H9 (cell line): Measurements from ENCODE around the gene USP46. TPM values are rescaled to one million over a fixed set of nuclear protein-coding genes. Genes with fewer than 3 reads are reported as not detected.
A peak's percentile ranks its signal among the peaks of the same experiment; 100 is the strongest.

ENCODE experiments used
- DNase-seq: peaks from one replicate; pipeline ENCODE4 v3.0.0-alpha.2; 2017
- H2AFZ ChIP-seq: one replicate; pipeline ENCODE4 v1.6.1; 2013; ENCODE audit warnings: mild to moderate bottlenecking, low read length, control low read depth, moderate library complexity
- H2AK5ac ChIP-seq: 2 replicates; pipeline ENCODE4 v1.6.1; 2013; ENCODE audit warnings: low read length, control low read depth, mixed read lengths; ENCODE audit not compliant: insufficient read length
- H2BK120ac ChIP-seq: one replicate; pipeline ENCODE4 v1.6.1; 2013; ENCODE audit warnings: low read depth, mild to moderate bottlenecking, low read length, control low read depth, inconsistent platforms; ENCODE audit not compliant: poor library complexity, severe bottlenecking
- H2BK12ac ChIP-seq: 2 replicates; pipeline ENCODE4 v1.6.1; 2013; ENCODE audit warnings: low read length, control low read depth, mixed read lengths, low read depth; ENCODE audit not compliant: insufficient read length
- H2BK15ac ChIP-seq: 2 replicates; pipeline ENCODE4 v1.6.1; 2013; ENCODE audit warnings: low read depth, low read length, control low read depth
- H2BK20ac ChIP-seq: one replicate; pipeline ENCODE4 v1.6.1; 2013; ENCODE audit warnings: low read depth, mild to moderate bottlenecking, low read length, control low read depth, inconsistent platforms; ENCODE audit not compliant: poor library complexity, severe bottlenecking
- H2BK5ac ChIP-seq: 2 replicates; pipeline ENCODE4 v1.6.1; 2013; ENCODE audit warnings: low read length, control low read depth, mixed read lengths; ENCODE audit not compliant: insufficient read length
- H3K14ac ChIP-seq: 2 replicates; pipeline ENCODE4 v1.6.1; 2013; ENCODE audit warnings: low read length, control low read depth; ENCODE audit not compliant: insufficient read depth
- H3K18ac ChIP-seq: 2 replicates; pipeline ENCODE4 v1.6.1; 2013; ENCODE audit warnings: low read depth, mild to moderate bottlenecking, mixed read lengths, low read length, control low read depth; ENCODE audit not compliant: insufficient read length
- H3K23ac ChIP-seq: 2 replicates; pipeline ENCODE4 v1.6.1; 2013; ENCODE audit warnings: low read length, control low read depth, mixed read lengths, low read depth; ENCODE audit not compliant: insufficient read length
- H3K23me2 ChIP-seq: 2 replicates; pipeline ENCODE4 v1.6.1; 2013; ENCODE audit warnings: low read depth, mild to moderate bottlenecking, mixed read lengths, low read length, control low read depth; ENCODE audit not compliant: insufficient read length, poor library complexity, severe bottlenecking
- H3K27ac ChIP-seq: 2 replicates; pipeline ENCODE4 v1.5.1; 2013; ENCODE audit warnings: low read length, control low read depth, mixed read lengths, low read depth; ENCODE audit not compliant: insufficient read length
- H3K27me3 ChIP-seq: 2 replicates; pipeline ENCODE4 v1.6.1; 2013; ENCODE audit warnings: low read length, control low read depth, inconsistent platforms; ENCODE audit not compliant: insufficient read depth
- H3K4ac ChIP-seq: 2 replicates; pipeline ENCODE4 v1.6.1; 2013; ENCODE audit warnings: low read depth, mild to moderate bottlenecking, control low read depth, inconsistent platforms, low read length, moderate library complexity
- H3K4me1 ChIP-seq: 2 replicates; pipeline ENCODE4 v1.6.1; 2013; ENCODE audit warnings: low read length, control low read depth, inconsistent platforms; ENCODE audit not compliant: insufficient read depth
- H3K4me2 ChIP-seq: 2 replicates; pipeline ENCODE4 v1.6.1; 2013; ENCODE audit warnings: low read length, control low read depth, mixed read lengths; ENCODE audit not compliant: insufficient read length, insufficient read depth
- H3K56ac ChIP-seq: 2 replicates; pipeline ENCODE4 v1.6.1; 2013; ENCODE audit warnings: low read depth, mild to moderate bottlenecking, mixed read lengths, low read length, control low read depth; ENCODE audit not compliant: insufficient read length
- H3K79me1 ChIP-seq: 2 replicates; pipeline ENCODE4 v1.6.1; 2013; ENCODE audit warnings: low read depth, mild to moderate bottlenecking, moderate library complexity, low read length, control low read depth, inconsistent platforms; ENCODE audit not compliant: insufficient read depth, poor library complexity, severe bottlenecking
- H3K79me2 ChIP-seq: 2 replicates; pipeline ENCODE4 v1.6.1; 2013; ENCODE audit warnings: low read length, control low read depth, inconsistent platforms; ENCODE audit not compliant: insufficient read depth
- H3K9ac ChIP-seq: 2 replicates; pipeline ENCODE4 v1.6.1; 2013; ENCODE audit warnings: low read length, control low read depth, mixed read lengths; ENCODE audit not compliant: insufficient read length; ENCODE audit errors: extremely low read depth
- H3K9me3 ChIP-seq: one replicate; pipeline ENCODE4 v1.6.1; 2013; ENCODE audit warnings: low read depth, low read length, inconsistent platforms; ENCODE audit not compliant: control insufficient read depth
- H3T11ph ChIP-seq: one replicate; pipeline ENCODE4 v1.6.1; 2013; ENCODE audit warnings: mild to moderate bottlenecking, low read length, control low read depth, inconsistent platforms
- H4K20me1 ChIP-seq: one replicate; pipeline ENCODE4 v1.6.1; 2013; ENCODE audit not compliant: control insufficient read depth, insufficient read length, insufficient read depth
- H4K5ac ChIP-seq: 2 replicates; pipeline ENCODE4 v1.6.1; 2013; ENCODE audit warnings: low read depth, mild to moderate bottlenecking, mixed read lengths, low read length, control low read depth; ENCODE audit not compliant: insufficient read length
- H4K8ac ChIP-seq: replicated peaks from 2 replicates; pipeline ENCODE4 v1.6.1; 2013; ENCODE audit warnings: low read length, control low read depth, mixed read lengths, low read depth; ENCODE audit not compliant: insufficient read length
- H4K91ac ChIP-seq: 2 replicates; pipeline ENCODE4 v1.6.1; 2013; ENCODE audit warnings: low read depth, mild to moderate bottlenecking, moderate library complexity, mixed read lengths, low read length, control low read depth; ENCODE audit not compliant: insufficient read length
- H3K27ac Mint-ChIP-seq, 3 experiments: 2 replicates in 2 of 3; 3 replicates in 1 of 3; pipeline ENCODE4 v1.8.0; 2020 to 2021; ENCODE audit warnings: mixed read lengths in 3 of 3, mild to moderate bottlenecking in 1 of 3, moderate library complexity in 1 of 3
- H3K27me3 Mint-ChIP-seq: 2 replicates; pipeline ENCODE4 v1.8.0; 2021; ENCODE audit warnings: low read depth, mild to moderate bottlenecking, moderate library complexity, mixed read lengths
- H3K36me3 Mint-ChIP-seq, 3 experiments: 2 replicates in 2 of 3; 3 replicates in 1 of 3; pipeline ENCODE4 v1.8.0; 2020 to 2021; ENCODE audit warnings: low read depth in 3 of 3, mixed read lengths in 3 of 3; ENCODE audit not compliant: insufficient read depth in 1 of 3
- H3K4me1 Mint-ChIP-seq, 2 experiments: 2 replicates each; pipeline ENCODE4 v1.8.0; 2020; ENCODE audit warnings: mixed read lengths in 2 of 2
- H3K4me3 Mint-ChIP-seq, 2 experiments: 2 replicates in 1 of 2; 3 replicates in 1 of 2; pipeline ENCODE4 v1.8.0; 2020 to 2021; ENCODE audit warnings: mild to moderate bottlenecking in 2 of 2, mixed read lengths in 2 of 2, moderate library complexity in 1 of 2
- H3K9me3 Mint-ChIP-seq, 2 experiments: 2 replicates in 1 of 2; 3 replicates in 1 of 2; pipeline ENCODE4 v1.8.0; 2020; ENCODE audit warnings: mild to moderate bottlenecking in 2 of 2, mixed read lengths in 2 of 2, moderate library complexity in 1 of 2
- CTCF ChIP-seq: fragments of 200-600 bp; sonication (generic); conservative IDR thresholded peaks from 3 replicates; pipeline ENCODE4 v1.8.0; 2021; ENCODE audit warnings: antibody characterized with exemption, mild to moderate bottlenecking
- WGBS: extraction: QIAGEN DNeasy Blood & Tissue Kit; methylation state at CpG from one replicate; pipeline ENCODE4 v1.1.7; 2013; ENCODE audit warnings: missing lambda C conversion rate, low lambda C conversion rate, mixed read lengths; ENCODE audit not compliant: insufficient read length; ENCODE audit errors: extremely low coverage; 5-methylcytosine and 5-hydroxymethylcytosine counted together
- total RNA-seq: library from RNA; stranded (reverse); gene quantifications from 2 replicates; pipeline ENCODE4 v1.2.1, GENCODE V29; 2021

The USP46 gene
- total RNA-seq, 1 experiment from 2014 or later: 59.8 TPM

GRCh38 chr4:52555356-52555716, 103.8 kb downstream of the USP46 start:
- Histone ChIP-seq H3K27ac (no peak overlapping the region), H3K4me1 (peaks cover 3% of the 10 kb centered on the region; the same call in 1 of the 2 replicates), H3K9me3 (no peaks in the 10 kb centered on the region), H3T11ph (no peak overlapping the region), H3K23me2 (no peaks in the 10 kb centered on the region), H3K14ac (no peak overlapping the region), H4K20me1 (no peaks in the 10 kb centered on the region), H2BK20ac (no peak overlapping the region), H2BK15ac (no peak overlapping the region), H4K5ac (no peak overlapping the region), H3K56ac (no peak overlapping the region), H3K27me3 (no peaks in the 10 kb centered on the region), H3K4ac (no peak overlapping the region), H3K23ac (no peak overlapping the region), H4K8ac (no peak overlapping the region), H3K4me2 (no peak overlapping the region), H3K9ac (no peak overlapping the region), H2BK12ac (no peak overlapping the region), H3K79me1 (no peaks in the 10 kb centered on the region), H2AK5ac (no peak overlapping the region), H2BK5ac (no peak overlapping the region), H2BK120ac (no peak overlapping the region), H4K91ac (no peak overlapping the region), H3K18ac (no peak overlapping the region), H2AFZ (no peak overlapping the region), H3K79me2 (no peaks in the 10 kb centered on the region)
- DNase-seq: no peak
- peaks cover 0 to 16% (median 3%) of the 10 kb centered on the region in 3 experiments; a peak in 4 of 7 replicates for H3K36me3 Mint-ChIP-seq
- no peak overlapping the region for H3K4me3 Mint-ChIP-seq
- no CpG with 5 or more reads among the region's 7 CpGs for WGBS
- peaks cover 29 to 33% of the 10 kb centered on the region in 2 experiments for H3K4me1 Mint-ChIP-seq
- H3K27ac Mint-ChIP-seq: peak overlapping the region; percentile 2 to 82 (median 2); a peak in 4 of 7 replicates
- H3K27me3 Mint-ChIP-seq: no peaks in the 10 kb centered on the region
- no peaks in the 10 kb centered on the region for H3K9me3 Mint-ChIP-seq
- TF ChIP-seq CTCF: no peak
